ENCODE measurements around the gene SGIP1.

SGIP1 gene

GRCh38 chr1:66533804-66534740 is at the start of gene SGIP1:
Gene SGIP1 (plus strand): TSS chr1:66534153. CDS start chr1:66534359, 206 bp downstream.
- TF ChIP-seq, protein P1, sequence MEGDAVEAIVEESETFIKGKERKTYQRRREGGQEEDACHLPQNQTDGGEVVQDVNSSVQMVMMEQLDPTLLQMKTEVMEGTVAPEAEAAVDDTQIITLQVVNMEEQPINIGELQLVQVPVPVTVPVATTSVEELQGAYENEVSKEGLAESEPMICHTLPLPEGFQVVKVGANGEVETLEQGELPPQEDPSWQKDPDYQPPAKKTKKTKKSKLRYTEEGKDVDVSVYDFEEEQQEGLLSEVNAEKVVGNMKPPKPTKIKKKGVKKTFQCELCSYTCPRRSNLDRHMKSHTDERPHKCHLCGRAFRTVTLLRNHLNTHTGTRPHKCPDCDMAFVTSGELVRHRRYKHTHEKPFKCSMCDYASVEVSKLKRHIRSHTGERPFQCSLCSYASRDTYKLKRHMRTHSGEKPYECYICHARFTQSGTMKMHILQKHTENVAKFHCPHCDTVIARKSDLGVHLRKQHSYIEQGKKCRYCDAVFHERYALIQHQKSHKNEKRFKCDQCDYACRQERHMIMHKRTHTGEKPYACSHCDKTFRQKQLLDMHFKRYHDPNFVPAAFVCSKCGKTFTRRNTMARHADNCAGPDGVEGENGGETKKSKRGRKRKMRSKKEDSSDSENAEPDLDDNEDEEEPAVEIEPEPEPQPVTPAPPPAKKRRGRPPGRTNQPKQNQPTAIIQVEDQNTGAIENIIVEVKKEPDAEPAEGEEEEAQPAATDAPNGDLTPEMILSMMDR (conservative IDR thresholded peaks at IDR 0.05) = no peak
- H3K27ac ChIP-seq = no peak within 1 kb of the TSS

- TF ChIP-seq, protein P1 (conservative IDR thresholded peaks at IDR 0.05) = no peak
- H3K27ac ChIP-seq = no peak overlapping the region
These were observed 44.8 kb upstream of the SGIP1 start for GRCh38 chr1:66489151-66489550.

GRCh38 chr1:66489972-66490601 is 43.9 kb upstream of the SGIP1 start:
- TF ChIP-seq, protein P1 (conservative IDR thresholded peaks at IDR 0.05) = no peak
- H3K27ac ChIP-seq = no peak overlapping the region

- TF ChIP-seq, protein P1 (conservative IDR thresholded peaks at IDR 0.05) = no peak
- no peak overlapping the region for H3K27ac ChIP-seq
These were observed 43.1 kb upstream of the SGIP1 start for GRCh38 chr1:66490816-66491215.

- H3K27ac ChIP-seq = no peak overlapping the region
- TF ChIP-seq, protein P1 (conservative IDR thresholded peaks at IDR 0.05) = no peak
These were observed 41.5 kb upstream of the SGIP1 start for GRCh38 chr1:66492424-66492823.

GRCh38 chr1:66493731-66494130 is 40.2 kb upstream of the SGIP1 start:
- TF ChIP-seq, protein P1 (conservative IDR thresholded peaks at IDR 0.05) = no peak
- no peak overlapping the region for H3K27ac ChIP-seq

GRCh38 chr1:66494482-66494881 is 39.5 kb upstream of the SGIP1 start:
- TF ChIP-seq, protein P1 (conservative IDR thresholded peaks at IDR 0.05) = no peak
- H3K27ac ChIP-seq = no peak overlapping the region
